Endothelial cell of umbilical vein (primary cell): Measurements from ENCODE around the gene NFKB1. TPM values are rescaled to one million over a fixed set of nuclear protein-coding genes. Genes with fewer than 3 reads are reported as not detected.

Source experiments
- BruUV-seq: library from RNA; stranded (reverse); fragments of 400-500 nt; replicated peaks from 2 replicates; lab custom pipeline; 2021; lab: Mats Ljungman, UMichigan
- CTCF ChIA-PET: fragments of 300-600, 350-600 bp; sonication (Branson Sonifier 250); formaldehyde crosslinking; loops from one replicate; lab custom pipeline; 2021; ENCODE audit warnings: antibody characterized with exemption, inconsistent platforms; lab: Charles Lee
- POLR2A ChIA-PET: fragments of 300-600, 350-600 bp; sonication (Branson Sonifier 250); formaldehyde crosslinking; loops from one replicate; lab custom pipeline; 2021; ENCODE audit warnings: antibody characterized with exemption, inconsistent platforms; lab: Charles Lee
- DNase-seq: peaks from one replicate; pipeline ENCODE4 v3.0.0-alpha.2; 2011; ENCODE audit warnings: low read depth, low spot score
- FAIRE-seq: peaks from 2 replicates; lab custom pipeline; 2011; peaks lifted over from hg19 to GRCh38; lab: Jason Lieb, UNC
- H2AFZ ChIP-seq: 2 replicates; pipeline ENCODE4 v1.6.0; 2012; ENCODE audit warnings: low read depth, low read length, control low read depth, inconsistent platforms
- H3K27ac ChIP-seq: 2 replicates; pipeline ENCODE4 v1.5.1; 2011; ENCODE audit warnings: low read depth, mild to moderate bottlenecking, control low read depth, low read length, moderate library complexity; ENCODE audit not compliant: insufficient read depth
- H3K27me3 ChIP-seq, 2 experiments: 2 replicates each; pipeline versions ENCODE4 v1.6.0 to v1.6.1; 2011; ENCODE audit warnings: low read length in 2 of 2, mixed read lengths in 1 of 2; ENCODE audit not compliant: control insufficient read depth in 2 of 2, insufficient read depth in 2 of 2
- H3K36me3 ChIP-seq, 2 experiments: 2 replicates in 1 of 2; 3 replicates in 1 of 2; pipeline ENCODE4 v1.5.1; 2011; ENCODE audit warnings: low read length in 2 of 2, mild to moderate bottlenecking in 1 of 2, moderate library complexity in 1 of 2; ENCODE audit not compliant: control insufficient read depth in 2 of 2, insufficient read depth in 2 of 2; ENCODE audit errors: extremely low read depth in 1 of 2
- H3K4me1 ChIP-seq: 3 replicates; pipeline ENCODE4 v1.5.1; 2011; ENCODE audit warnings: mild to moderate bottlenecking, low read length; ENCODE audit not compliant: control insufficient read depth, insufficient read depth; ENCODE audit errors: extremely low read depth
- H3K4me2 ChIP-seq: 2 replicates; pipeline ENCODE4 v1.6.1; 2011; ENCODE audit warnings: low read length, control low read depth, mixed read lengths; ENCODE audit not compliant: insufficient read depth
- H3K4me3 ChIP-seq, 3 experiments: fragments of 200-600 bp in 1 of 3; sonication (generic), shearing (Covaris generic) in 1 of 3; replicated peaks in 1 of 3; 2 replicates each; pipeline ENCODE4 v1.5.1; 2011 to 2016; ENCODE audit warnings: control low read depth in 3 of 3, low read length in 3 of 3, mild to moderate bottlenecking in 2 of 3, inconsistent platforms in 1 of 3, low read depth in 1 of 3, moderate library complexity in 1 of 3; ENCODE audit not compliant: insufficient read depth in 1 of 3
- H3K79me2 ChIP-seq: 2 replicates; pipeline ENCODE4 v1.6.0; 2012; ENCODE audit warnings: low read length, inconsistent platforms; ENCODE audit not compliant: control insufficient read depth, insufficient read depth
- H3K9ac ChIP-seq: replicated peaks from 2 replicates; pipeline ENCODE3; 2011; ENCODE audit warnings: low read length, control low read depth; ENCODE audit not compliant: insufficient read depth; ENCODE audit errors: extremely low read depth
- H3K9me1 ChIP-seq: replicated peaks from 3 replicates; pipeline ENCODE4 v1.6.0; 2011; ENCODE audit warnings: mild to moderate bottlenecking, low read length; ENCODE audit not compliant: control insufficient read depth, insufficient read depth; ENCODE audit errors: extremely low read depth
- H3K9me3 ChIP-seq: replicated peaks from 2 replicates; pipeline ENCODE4 v1.5.1; 2012; ENCODE audit warnings: low read length, inconsistent platforms; ENCODE audit not compliant: control insufficient read depth, insufficient read depth
- H4K20me1 ChIP-seq: replicated peaks from 2 replicates; pipeline ENCODE3; 2011; ENCODE audit warnings: mild to moderate bottlenecking, low read length; ENCODE audit not compliant: control insufficient read depth, insufficient read depth; ENCODE audit errors: extremely low read depth
- CTCF ChIP-seq, 2 donors: IDR thresholded peaks; 1 replicate in 1 of 2; 2 replicates in 1 of 2; pipeline ENCODE4 v1.5.1; 2011; ENCODE audit warnings: low read length in 2 of 2, mild to moderate bottlenecking in 2 of 2, moderate library complexity in 2 of 2, control low read depth in 1 of 2, inconsistent platforms in 1 of 2, low read depth in 1 of 2; ENCODE audit not compliant: insufficient read depth in 1 of 2; ENCODE audit errors: extremely low read depth in 1 of 2
- EZH2 ChIP-seq: IDR thresholded peaks from 2 replicates; pipeline ENCODE4 v1.6.1; 2012; ENCODE audit warnings: borderline replicate concordance, low read depth, mild to moderate bottlenecking, moderate library complexity, low read length, inconsistent platforms; ENCODE audit not compliant: severe bottlenecking
- FOS ChIP-seq: IDR thresholded peaks from 2 replicates; pipeline ENCODE4 v1.6.1; 2011; ENCODE audit warnings: mild to moderate bottlenecking, low read length, moderate library complexity, borderline replicate concordance; ENCODE audit not compliant: insufficient read depth
- GATA2 ChIP-seq: IDR thresholded peaks from 2 replicates; pipeline ENCODE4 v1.7.0; 2011; ENCODE audit warnings: low read depth, mild to moderate bottlenecking, moderate library complexity, mixed read lengths, low read length; ENCODE audit not compliant: insufficient read length, insufficient read depth
- JUN ChIP-seq: IDR thresholded peaks from 2 replicates; pipeline ENCODE4 v1.6.1; 2011; ENCODE audit warnings: borderline replicate concordance, low read depth; ENCODE audit not compliant: insufficient read length, insufficient read depth
- MAX ChIP-seq: IDR thresholded peaks from 2 replicates; pipeline ENCODE4 v1.6.1; 2011; ENCODE audit not compliant: insufficient read depth, insufficient read length
- MYC ChIP-seq: IDR thresholded peaks from one replicate; pipeline ENCODE4 v1.6.1; 2011; ENCODE audit warnings: mild to moderate bottlenecking, low read depth, low read length
- POLR2A ChIP-seq: IDR thresholded peaks from 2 replicates; pipeline ENCODE4 v1.6.1; 2012; ENCODE audit warnings: low read depth, mild to moderate bottlenecking, control low read depth, low read length
- POLR2AphosphoS5 ChIP-seq: IDR thresholded peaks from 2 replicates; pipeline ENCODE4 v1.6.1; 2012; ENCODE audit warnings: low read depth, mild to moderate bottlenecking, control low read depth, low read length, moderate library complexity; ENCODE audit not compliant: insufficient read depth
- dilution Hi-C: fragments of 300-500 bp; cut with MboI; formaldehyde crosslinking; loops from one replicate; pipeline ENCODE4 v1.15.0; 2019; ENCODE audit warnings: low sequenced_read_pairs; ENCODE audit not compliant: extremely low pct_ligation_motif_present
- intact Hi-C: fragments of 100-400 bp; cut with micrococcal nuclease; formaldehyde crosslinking; loops from one replicate; pipeline ENCODE4 v1.10.0; 2022
- polyA plus RNA-seq, 4 experiments: library from polyadenylated mRNA; depleted of rRNA in 3 of 4; stranded (reverse) in 3 of 4; unstranded in 1 of 4; fragments of >200 nt; gene quantifications; 2 replicates each; pipeline versions ENCODE4 v1.2.1 to v1.2.3, GENCODE V29; 2011 to 2012; ENCODE audit warnings: missing spikeins in 1 of 4
- total RNA-seq: library from RNA; stranded (reverse); gene quantifications from 2 replicates; pipeline ENCODE4 v1.2.3, GENCODE V29; 2021

Gene NFKB1
- total and polyA plus RNA-seq, 2 donors (not counting 3 experiments of a cell fraction or from before 2014, with no cell fraction given) = 21.3 to 41.4 TPM

DNA sequence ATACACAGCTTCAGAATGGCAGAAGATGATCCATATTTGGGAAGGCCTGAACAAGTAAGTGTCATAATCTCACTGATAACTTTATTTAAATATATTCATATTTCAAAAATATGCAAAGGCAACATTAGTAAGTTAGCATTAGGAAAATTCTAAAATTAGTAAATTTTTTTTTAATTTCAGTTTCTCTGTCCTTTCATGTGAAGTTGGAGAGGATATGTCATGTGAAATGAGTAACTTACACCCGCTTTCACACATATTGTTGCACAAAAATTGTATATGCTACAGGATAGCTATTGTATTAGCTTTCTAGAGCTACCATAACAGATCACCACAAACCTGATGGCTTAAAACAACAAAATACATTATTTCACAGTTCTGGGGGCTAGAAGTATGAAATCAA, 24.3 kb downstream of the NFKB1 start:
- Histone ChIP-seq H2AFZ (no peak overlapping the region), H3K79me2 (peaks cover 38% of the 10 kb centered on the region), H3K9me1 (no peaks in the 10 kb centered on the region), H3K4me3 (no peak overlapping the region), H3K9ac (no peak overlapping the region), H4K20me1 (peaks cover 2% of the 10 kb centered on the region), H3K36me3 (no peaks in the 10 kb centered on the region), H3K4me1 (peaks cover 15% of the 10 kb centered on the region), H3K27me3 (no peaks in the 10 kb centered on the region), H3K9me3 (no peaks in the 10 kb centered on the region), H3K27ac (no peak overlapping the region), H3K4me2 (no peak overlapping the region)
- DNase-seq = no peak
- intact Hi-C loops (no loop called here), dilution Hi-C loops (no loop called here)
- ChIA-PET CTCF (no interaction called here), POLR2A (no interaction called here)
- TF ChIP-seq MYC (no peak), POLR2A (no peak), EZH2 (no peak), JUN (no peak)
- no peak for FAIRE-seq
- no TSS peak for BruUV-seq

DNA sequence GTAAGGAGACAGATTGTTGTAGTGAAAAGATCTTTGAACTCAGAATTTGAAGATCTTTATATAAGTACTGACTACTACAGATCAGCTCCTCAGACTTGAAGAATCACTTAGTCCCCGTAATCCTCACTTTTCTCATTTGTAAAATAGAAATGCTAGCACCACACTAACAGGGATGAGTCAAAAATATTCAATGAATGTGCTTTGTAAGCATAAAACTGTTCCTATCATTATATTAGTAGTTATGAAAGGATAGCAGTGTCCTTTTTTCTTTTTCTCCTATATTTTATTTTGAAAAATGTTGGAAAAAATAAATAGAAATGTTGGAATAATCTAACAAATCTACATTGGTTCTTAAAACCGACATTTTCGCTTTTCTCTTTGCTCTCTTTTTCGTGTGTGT, 25.4 kb downstream of the NFKB1 start:
- Histone ChIP-seq H3K4me2 (no peak overlapping the region), H3K79me2 (peaks cover 33% of the 10 kb centered on the region), H3K27me3 (no peaks in the 10 kb centered on the region), H3K27ac (no peak overlapping the region), H3K36me3 (no peaks in the 10 kb centered on the region), H3K4me1 (peaks cover 15% of the 10 kb centered on the region), H2AFZ (no peak overlapping the region), H4K20me1 (peaks cover 2% of the 10 kb centered on the region), H3K4me3 (no peak overlapping the region), H3K9ac (no peak overlapping the region), H3K9me1 (no peaks in the 10 kb centered on the region), H3K9me3 (no peaks in the 10 kb centered on the region)
- no peak for DNase-seq
- dilution Hi-C loops (no loop called here), intact Hi-C loops (no loop called here)
- CTCF ChIA-PET = no interaction called here
- no TSS peak for BruUV-seq
- no peak for TF ChIP-seq FOS
- no peak for TF ChIP-seq CTCF (IDR thresholded peaks at IDR 0.05; ENCODE audit: extremely low read depth in 1 of 2, insufficient read depth in 1 of 2, low read depth in 1 of 2, low read length in 2 of 2)
- no peak for TF ChIP-seq GATA2
- no peak for TF ChIP-seq POLR2AphosphoS5
- TF ChIP-seq POLR2A = no peak
- TF ChIP-seq JUN = no peak
- TF ChIP-seq EZH2 = no peak
- no peak for TF ChIP-seq MAX
- no peak for TF ChIP-seq MYC
- no peak for FAIRE-seq
- POLR2A ChIA-PET = no interaction called here
